OCI-LY3 (cell line): ENCODE measurements around the gene FBN3.

ENCODE experiments used
- H2AFZ ChIP-seq: fragments of 200-600, 300-600 bp; shearing (Covaris generic); 2 replicates; pipeline ENCODE4 v1.6.0; 2014; ENCODE audit warnings: antibody characterized with exemption, low read depth, low read length
- H3K27ac ChIP-seq: fragments of 200-600, 300-600 bp; sonication (generic); 2 replicates; pipeline ENCODE4 v1.5.1; 2014; ENCODE audit warnings: mild to moderate bottlenecking, low read length, moderate library complexity, mixed read lengths
- H3K27me3 ChIP-seq: fragments of 200-600, 300-600 bp; sonication (generic); 2 replicates; pipeline ENCODE4 v1.6.1; 2014; ENCODE audit warnings: low read depth, low read length, mixed read lengths
- H3K36me3 ChIP-seq: fragments of 200-600, 300-600 bp; sonication (generic); replicated peaks from 2 replicates; pipeline ENCODE3; 2014; ENCODE audit warnings: low read depth, low read length, mixed read lengths
- H3K4me1 ChIP-seq: fragments of 300-600, 200-600 bp; sonication (generic); 2 replicates; pipeline ENCODE4 v1.6.1; 2014; ENCODE audit warnings: low read length, mixed read lengths
- H3K4me2 ChIP-seq: fragments of 200-600, 300-600 bp; sonication (generic); 2 replicates; pipeline ENCODE4 v1.6.1; 2014; ENCODE audit warnings: low read length, mixed read lengths
- H3K4me3 ChIP-seq: fragments of 300-600, 200-600 bp; sonication (generic); 2 replicates; pipeline ENCODE4 v1.5.1; 2014; ENCODE audit warnings: antibody characterized with exemption, mild to moderate bottlenecking, low read length, moderate library complexity
- H3K79me2 ChIP-seq: fragments of 300-600, 200-600 bp; shearing (Covaris generic); 2 replicates; pipeline ENCODE4 v1.6.1; 2014; ENCODE audit warnings: mild to moderate bottlenecking, low read length, mixed read lengths
- H3K9ac ChIP-seq: fragments of 300-600, 200-600 bp; shearing (Covaris generic); 2 replicates; pipeline ENCODE4 v1.6.0; 2014; ENCODE audit warnings: mild to moderate bottlenecking, low read length, moderate library complexity
- H3K9me3 ChIP-seq: fragments of 200-600, 300-600 bp; shearing (Covaris generic); 2 replicates; pipeline ENCODE4 v1.6.1; 2014; ENCODE audit warnings: low read length, mixed read lengths; ENCODE audit not compliant: insufficient read depth
- H4K20me1 ChIP-seq: fragments of 200-600, 300-600 bp; sonication (generic); 2 replicates; pipeline ENCODE4 v1.6.1; 2016; ENCODE audit warnings: low read length, mixed read lengths; ENCODE audit not compliant: insufficient read depth
- EZH2phosphoT487 ChIP-seq: fragments of 200-600 bp; shearing (Covaris generic); IDR thresholded peaks from 2 replicates; pipeline ENCODE4 v1.6.1; 2018; ENCODE audit warnings: antibody characterized with exemption, mixed run types, low read depth
- TF ChIP-seq, protein P1 (sequence below): fragments of 200-600, 300-600 bp; sonication (generic); IDR thresholded peaks from 2 replicates; pipeline ENCODE4 v1.5.1; 2014; ENCODE audit warnings: antibody characterized with exemption, low read length, low read depth

The FBN3 gene

DNA sequence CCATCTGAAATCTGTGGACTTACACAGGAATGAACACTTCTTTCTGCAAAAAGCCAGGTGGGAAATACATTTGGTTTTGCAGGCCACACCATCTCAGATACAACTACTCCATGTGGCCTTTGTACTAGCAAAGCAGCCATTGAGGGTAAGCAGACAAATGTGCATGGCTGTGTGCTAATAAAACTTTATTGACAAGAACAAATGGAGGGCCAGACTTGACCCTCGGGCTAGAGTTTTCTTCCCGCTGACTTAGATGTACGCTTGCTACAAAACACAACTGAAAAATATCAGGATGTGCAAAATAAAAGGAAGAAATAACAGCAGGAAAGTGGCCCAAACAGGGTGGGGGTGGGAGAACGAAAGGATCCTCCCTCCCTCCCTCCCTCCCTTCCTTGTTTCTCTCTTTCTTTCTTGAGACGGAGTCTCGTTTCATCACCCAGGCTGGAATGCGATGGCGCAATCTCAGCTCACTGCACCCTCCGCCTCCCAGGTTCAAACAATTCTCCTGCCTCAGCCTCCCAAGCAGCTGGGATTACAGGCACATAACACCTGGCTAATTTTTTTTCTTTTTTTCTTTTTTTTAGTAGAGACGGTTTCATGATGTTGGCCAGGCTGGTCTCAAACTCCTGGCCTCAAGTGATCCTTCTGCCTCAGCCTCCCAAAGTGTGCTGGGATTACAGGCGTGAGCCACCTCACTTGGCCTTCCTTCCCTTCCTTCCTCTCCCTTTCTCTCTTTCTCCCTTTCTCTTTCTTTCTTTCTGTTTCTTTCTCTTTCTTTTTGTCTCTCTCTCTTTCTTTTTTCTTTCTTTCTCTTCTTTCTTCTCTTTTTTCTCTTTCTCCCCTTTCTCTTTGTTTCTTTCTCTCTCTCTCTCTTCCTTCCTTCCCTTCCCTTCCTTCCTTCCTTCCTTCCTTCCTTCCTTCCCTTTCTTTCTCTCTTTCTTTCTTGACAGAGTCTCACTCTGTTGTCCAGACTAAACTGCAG lies 67.5 kb downstream of the FBN3 start:
- no peaks in the 10 kb centered on the region for H3K4me1 ChIP-seq
- H3K79me2 ChIP-seq: no peaks in the 10 kb centered on the region
- TF ChIP-seq, protein P1, sequence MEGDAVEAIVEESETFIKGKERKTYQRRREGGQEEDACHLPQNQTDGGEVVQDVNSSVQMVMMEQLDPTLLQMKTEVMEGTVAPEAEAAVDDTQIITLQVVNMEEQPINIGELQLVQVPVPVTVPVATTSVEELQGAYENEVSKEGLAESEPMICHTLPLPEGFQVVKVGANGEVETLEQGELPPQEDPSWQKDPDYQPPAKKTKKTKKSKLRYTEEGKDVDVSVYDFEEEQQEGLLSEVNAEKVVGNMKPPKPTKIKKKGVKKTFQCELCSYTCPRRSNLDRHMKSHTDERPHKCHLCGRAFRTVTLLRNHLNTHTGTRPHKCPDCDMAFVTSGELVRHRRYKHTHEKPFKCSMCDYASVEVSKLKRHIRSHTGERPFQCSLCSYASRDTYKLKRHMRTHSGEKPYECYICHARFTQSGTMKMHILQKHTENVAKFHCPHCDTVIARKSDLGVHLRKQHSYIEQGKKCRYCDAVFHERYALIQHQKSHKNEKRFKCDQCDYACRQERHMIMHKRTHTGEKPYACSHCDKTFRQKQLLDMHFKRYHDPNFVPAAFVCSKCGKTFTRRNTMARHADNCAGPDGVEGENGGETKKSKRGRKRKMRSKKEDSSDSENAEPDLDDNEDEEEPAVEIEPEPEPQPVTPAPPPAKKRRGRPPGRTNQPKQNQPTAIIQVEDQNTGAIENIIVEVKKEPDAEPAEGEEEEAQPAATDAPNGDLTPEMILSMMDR: no peak
- no peak for TF ChIP-seq EZH2phosphoT487
- no peak overlapping the region for H3K9ac ChIP-seq
- H3K4me2 ChIP-seq: no peak overlapping the region
- H2AFZ ChIP-seq: no peak overlapping the region
- H4K20me1 ChIP-seq: no peaks in the 10 kb centered on the region
- H3K27me3 ChIP-seq: no peaks in the 10 kb centered on the region
- H3K9me3 ChIP-seq: no peaks in the 10 kb centered on the region
- H3K4me3 ChIP-seq: no peak overlapping the region
- no peaks in the 10 kb centered on the region for H3K36me3 ChIP-seq
- no peak overlapping the region for H3K27ac ChIP-seq

DNA sequence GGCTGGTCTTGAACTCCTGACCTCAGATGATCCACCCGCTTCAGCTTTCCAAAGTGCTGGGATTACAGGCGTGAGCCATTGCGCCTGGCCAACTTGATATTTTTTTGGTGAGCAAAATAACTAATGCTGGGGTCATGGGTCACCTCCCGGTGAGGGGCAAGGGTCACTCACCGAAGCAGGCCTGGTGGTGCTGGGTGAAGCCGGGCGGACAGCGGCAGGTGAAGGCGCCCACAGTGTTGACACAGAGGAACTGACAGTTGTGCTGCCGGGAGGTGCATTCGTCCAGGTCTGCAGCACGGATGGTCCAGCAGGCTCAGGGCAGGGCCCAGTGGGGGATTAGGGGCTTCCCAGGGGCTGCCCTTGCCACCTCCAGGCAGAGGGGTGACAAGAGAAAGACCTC lies 68.6 kb downstream of the FBN3 start:
- Histone ChIP-seq H4K20me1 (no peaks in the 10 kb centered on the region), H3K9ac (no peak overlapping the region), H3K4me2 (no peak overlapping the region), H3K27me3 (no peaks in the 10 kb centered on the region), H3K9me3 (no peaks in the 10 kb centered on the region), H3K27ac (no peak overlapping the region), H3K36me3 (no peaks in the 10 kb centered on the region), H2AFZ (no peak overlapping the region), H3K79me2 (no peaks in the 10 kb centered on the region), H3K4me1 (no peaks in the 10 kb centered on the region), H3K4me3 (no peak overlapping the region)
- TF ChIP-seq, protein P1: no peak
- TF ChIP-seq EZH2phosphoT487: no peak

DNA sequence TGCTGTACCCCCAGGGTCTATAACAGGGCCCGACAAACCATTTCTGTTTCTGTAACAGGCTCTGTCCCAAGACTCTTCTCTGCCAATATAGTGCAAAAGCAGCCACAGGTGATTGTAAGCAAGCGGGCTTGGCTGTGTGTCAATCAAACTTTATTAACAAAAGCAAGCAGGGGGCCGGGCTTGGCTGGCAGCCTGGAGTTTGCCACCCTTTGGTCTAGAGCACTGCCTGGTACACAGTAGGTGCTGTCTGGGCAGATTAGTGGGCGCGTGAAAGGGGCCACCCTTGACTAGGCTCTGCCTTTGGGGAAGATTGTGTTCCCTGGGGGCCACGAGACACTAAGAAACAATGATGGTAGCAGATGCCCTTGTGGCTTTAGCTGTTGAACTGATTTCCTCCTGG lies 69.4 kb downstream of the FBN3 start:
- TF ChIP-seq, protein P1: no peak
- no peak for TF ChIP-seq EZH2phosphoT487
- no peaks in the 10 kb centered on the region for H3K79me2 ChIP-seq

DNA sequence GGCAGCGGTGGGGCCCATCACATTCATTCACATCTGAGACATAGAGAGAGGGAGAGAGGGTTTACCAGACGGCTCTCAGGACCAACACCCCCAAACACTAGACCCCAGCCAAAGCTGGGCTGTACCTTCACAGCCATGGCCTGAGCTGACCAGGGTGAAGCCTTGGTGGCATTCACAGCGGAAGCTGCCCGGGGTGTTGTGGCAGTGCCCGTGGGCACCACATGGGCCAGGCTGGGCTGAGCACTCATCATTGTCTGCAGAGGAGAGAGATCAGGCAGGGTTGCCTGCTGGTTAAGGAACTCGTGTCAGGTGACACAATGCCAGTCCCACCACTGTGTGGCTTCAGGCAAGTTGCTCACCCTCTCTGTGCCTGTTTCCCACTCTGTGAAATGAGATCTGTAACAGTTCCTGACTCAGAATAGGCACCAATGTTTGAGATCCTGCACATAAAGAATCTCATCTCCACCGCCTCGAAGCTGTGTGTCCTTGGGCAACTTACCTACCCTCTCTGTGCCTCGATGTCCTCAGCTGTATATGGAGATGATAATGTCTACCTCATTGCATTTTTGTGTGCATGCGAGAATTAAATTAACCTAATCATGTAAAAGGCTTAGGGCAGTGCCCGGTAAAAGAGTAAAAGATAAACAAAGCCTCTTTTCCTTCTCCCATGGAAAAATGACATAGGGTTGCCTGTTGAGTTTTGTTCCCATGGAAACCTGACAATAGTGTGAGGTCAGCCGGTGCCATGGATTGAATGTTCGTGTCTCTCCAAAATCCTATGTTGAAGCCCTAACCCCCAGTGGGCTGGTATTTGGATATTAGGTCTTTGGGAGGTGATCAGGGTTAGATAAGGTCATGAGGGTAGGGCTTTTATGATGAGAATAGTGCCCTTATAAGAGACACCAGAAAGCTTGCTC lies 74.0 kb downstream of the FBN3 start:
- Histone ChIP-seq H4K20me1 (no peaks in the 10 kb centered on the region), H3K9me3 (no peaks in the 10 kb centered on the region), H3K9ac (no peak overlapping the region), H3K4me3 (no peak overlapping the region), H2AFZ (no peak overlapping the region), H3K27ac (no peak overlapping the region), H3K4me1 (no peaks in the 10 kb centered on the region), H3K27me3 (no peaks in the 10 kb centered on the region), H3K36me3 (no peaks in the 10 kb centered on the region), H3K4me2 (no peak overlapping the region), H3K79me2 (no peaks in the 10 kb centered on the region)
- TF ChIP-seq, protein P1: no peak
- TF ChIP-seq EZH2phosphoT487: no peak

More for the DNA sequence above, 69.4 kb downstream of the FBN3 start:
- no peaks in the 10 kb centered on the region for H3K9me3 ChIP-seq
- H4K20me1 ChIP-seq: no peaks in the 10 kb centered on the region
- no peaks in the 10 kb centered on the region for H3K27me3 ChIP-seq
- no peaks in the 10 kb centered on the region for H3K4me1 ChIP-seq
- H3K27ac ChIP-seq: no peak overlapping the region
- H3K9ac ChIP-seq: no peak overlapping the region
- H3K4me3 ChIP-seq: no peak overlapping the region
- no peak overlapping the region for H2AFZ ChIP-seq
- H3K36me3 ChIP-seq: no peaks in the 10 kb centered on the region
- H3K4me2 ChIP-seq: no peak overlapping the region
